GM12873 (cell line): ENCODE measurements around the gene ARHGAP12.

Experiments
- CTCF ChIP-seq: IDR thresholded peaks from 2 replicates; pipeline ENCODE4 v1.5.1; 2012; ENCODE audit warnings: low read depth, mild to moderate bottlenecking, moderate library complexity, low read length, control low read depth; ENCODE audit not compliant: insufficient read depth; ENCODE audit errors: missing control alignments

The ARHGAP12 gene

GRCh38 chr10:31936933-31937332 is 8.3 kb upstream of the ARHGAP12 start:
- TF ChIP-seq CTCF: no peak

GRCh38 chr10:31936086-31936485 is 7.5 kb upstream of the ARHGAP12 start:
- TF ChIP-seq CTCF: no peak

GRCh38 chr10:31935678-31936077 is 7.0 kb upstream of the ARHGAP12 start:
- no peak for TF ChIP-seq CTCF

- TF ChIP-seq CTCF: no peak
These were observed 4.2 kb upstream of the ARHGAP12 start for GRCh38 chr10:31932838-31933237.

GRCh38 chr10:31930856-31931255 is 2.2 kb upstream of the ARHGAP12 start:
- TF ChIP-seq CTCF: no peak

GRCh38 chr10:31930023-31930751 is 1.6 kb upstream of the ARHGAP12 start:
- TF ChIP-seq CTCF: no peak

GRCh38 chr10:31929261-31930022 is 811 bp upstream of the ARHGAP12 start:
- TF ChIP-seq CTCF: no peak
